ENCODE measurements around the gene STK24. TPM values are rescaled to one million over a fixed set of nuclear protein-coding genes. Genes with fewer than 3 reads are reported as not detected.

Gene STK24
- total and polyA plus RNA-seq, 10 of the 15 experiments (the other 5 are each of a cell fraction or from before 2014, with no cell fraction given) = 7.5 to 115 (median 52.9) TPM

DNA sequence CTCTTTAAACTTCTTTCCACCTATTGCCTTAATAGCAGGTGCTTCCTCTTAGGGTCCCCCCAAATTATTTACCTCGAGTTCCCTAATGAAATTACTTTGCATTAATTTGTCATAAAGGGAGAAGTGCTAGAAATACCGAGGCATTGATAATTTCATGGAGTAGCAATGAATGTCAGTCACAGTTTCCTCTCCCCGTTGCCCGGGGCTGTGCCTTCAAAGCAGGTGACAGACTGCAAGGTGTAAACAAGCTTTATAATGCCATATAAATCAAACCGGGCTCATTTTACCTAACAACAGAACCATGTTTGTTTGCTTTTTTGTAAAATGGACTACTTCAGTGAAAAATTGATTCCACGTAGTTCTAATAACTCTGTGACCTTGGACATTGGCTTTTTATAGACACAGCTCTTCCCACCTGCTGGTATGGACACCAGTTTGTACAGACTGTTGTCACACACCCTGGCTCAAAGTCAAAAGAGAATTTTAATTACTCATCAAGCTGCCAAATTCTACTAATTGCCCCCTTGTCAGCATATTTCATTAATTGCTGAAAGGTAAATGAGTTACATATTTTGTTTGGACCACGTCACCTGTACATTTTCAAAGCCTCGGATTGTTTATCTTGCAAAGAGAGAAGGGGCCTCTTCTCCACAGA, 171.1 kb downstream of the STK24 start:
- SMC1A ChIA-PET (ENCODE audit: uncharacterized antibody, unreplicated experiment) = interaction anchor here (0.7 to 1.7 kb wide), 4 partner anchors 8 to 267 kb away, joined by 3 to 9 read pairs (median 6); no protein-coding TSS in a partner anchor

More for the DNA sequence above, 171.1 kb downstream of the STK24 start:
- in situ Hi-C loops (cut with MboI) (no loop called here), intact Hi-C loops (cut with micrococcal nuclease; ENCODE audit: unreplicated experiment) (no loop called here)
- no peaks in the 10 kb centered on the region for H3K4me1 ChIP-seq (ENCODE audit: control insufficient read depth, insufficient read depth, low read length)
- no peaks in the 10 kb centered on the region for H3K27me3 ChIP-seq (replicated peaks in 1 of 2; ENCODE audit: control insufficient read depth in 2 of 2, insufficient read depth in 2 of 2, low read length in 1 of 2)
- no peak overlapping the region for H3K4me2 ChIP-seq (ENCODE audit: control insufficient read depth, insufficient read depth)
- no TSS peak for BruUV-seq (replicated peaks)
- no peak overlapping the region for H3K9ac ChIP-seq (ENCODE audit: control insufficient read depth, insufficient read depth, low read length)
- no peak overlapping the region for H2AFZ ChIP-seq (ENCODE audit: control insufficient read depth, low read depth, low read length)
- ATAC-seq (no peak), DNase-seq (ENCODE audit: low read depth, low spot score) (no peak), FAIRE-seq (no peak)
- ChIA-PET CTCF (interaction anchor here (1.0 to 2.1 kb wide), 5 partner anchors 9 to 295 kb away, joined by 3 to 5 read pairs (median 3); no protein-coding TSS in a partner anchor), RAD21 (ENCODE audit: unreplicated experiment) (no interaction called here), POLR2A (no interaction called here)
- 16% methylated on average over 8 of the region's 8 CpGs for WGBS (ENCODE audit: insufficient coverage, insufficient replicate concordance, low lambda C conversion rate, missing lambda C conversion rate)
- no peaks in the 10 kb centered on the region for H3K36me3 ChIP-seq (ENCODE audit: control insufficient read depth in 2 of 2, insufficient read depth in 2 of 2, low read length in 1 of 2)
- H3K4me3 ChIP-seq = no peak overlapping the region
- no peaks in the 10 kb centered on the region for H3K9me3 ChIP-seq (replicated peaks; ENCODE audit: control insufficient read depth, insufficient read depth, low read length)
- no peak overlapping the region for H3K27ac ChIP-seq (ENCODE audit: control insufficient read depth, insufficient read depth)
- no peaks in the 10 kb centered on the region for H3K79me2 ChIP-seq (ENCODE audit: control insufficient read depth, insufficient read depth, low read length)
- no peaks in the 10 kb centered on the region for H4K20me1 ChIP-seq (ENCODE audit: control insufficient read depth, insufficient read depth)
- TF ChIP-seq HDGF (IDR thresholded peaks at IDR 0.05) (no peak), NRF1 (conservative IDR thresholded peaks at IDR 0.05; ENCODE audit: low read depth, low read length) (no peak), NKRF (conservative IDR thresholded peaks at IDR 0.05) (no peak), CREM (IDR thresholded peaks at IDR 0.05; ENCODE audit: low read depth) (no peak), TCF3 (IDR thresholded peaks at IDR 0.05; ENCODE audit: borderline replicate concordance, insufficient read depth, low read depth, low read length) (no peak), ZNF24 (IDR thresholded peaks at IDR 0.05) (no peak)
